ENCODE data around the gene CEBPA.

- TF ChIP-seq, protein P1, sequence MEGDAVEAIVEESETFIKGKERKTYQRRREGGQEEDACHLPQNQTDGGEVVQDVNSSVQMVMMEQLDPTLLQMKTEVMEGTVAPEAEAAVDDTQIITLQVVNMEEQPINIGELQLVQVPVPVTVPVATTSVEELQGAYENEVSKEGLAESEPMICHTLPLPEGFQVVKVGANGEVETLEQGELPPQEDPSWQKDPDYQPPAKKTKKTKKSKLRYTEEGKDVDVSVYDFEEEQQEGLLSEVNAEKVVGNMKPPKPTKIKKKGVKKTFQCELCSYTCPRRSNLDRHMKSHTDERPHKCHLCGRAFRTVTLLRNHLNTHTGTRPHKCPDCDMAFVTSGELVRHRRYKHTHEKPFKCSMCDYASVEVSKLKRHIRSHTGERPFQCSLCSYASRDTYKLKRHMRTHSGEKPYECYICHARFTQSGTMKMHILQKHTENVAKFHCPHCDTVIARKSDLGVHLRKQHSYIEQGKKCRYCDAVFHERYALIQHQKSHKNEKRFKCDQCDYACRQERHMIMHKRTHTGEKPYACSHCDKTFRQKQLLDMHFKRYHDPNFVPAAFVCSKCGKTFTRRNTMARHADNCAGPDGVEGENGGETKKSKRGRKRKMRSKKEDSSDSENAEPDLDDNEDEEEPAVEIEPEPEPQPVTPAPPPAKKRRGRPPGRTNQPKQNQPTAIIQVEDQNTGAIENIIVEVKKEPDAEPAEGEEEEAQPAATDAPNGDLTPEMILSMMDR (IDR thresholded peaks at IDR 0.05; ENCODE audit: insufficient read depth, low read length, poor library complexity, severe bottlenecking), result no peak
- TF ChIP-seq EZH2phosphoT487 (conservative IDR thresholded peaks at IDR 0.05; ENCODE audit: low read length), result no peak
Measured at GRCh38 chr19:33316541-33317264, 14.4 kb upstream of the CEBPA start.

Data from SU-DHL-6 (cell line).